IgD-negative memory B cell (primary cell): Measurements from ENCODE around the gene CIITA. TPM values are rescaled to one million over a fixed set of nuclear protein-coding genes. Genes with fewer than 3 reads are reported as not detected.

ENCODE experiments used
- H3K27ac Mint-ChIP-seq, 3 donors: one replicate each; pipeline ENCODE4 v1.8.0; 2020 to 2022; ENCODE audit warnings: mild to moderate bottlenecking in 3 of 3, mixed read lengths in 3 of 3, moderate library complexity in 1 of 3
- H3K27me3 Mint-ChIP-seq: one replicate; pipeline ENCODE4 v1.8.0; 2021; ENCODE audit warnings: mixed read lengths
- H3K36me3 Mint-ChIP-seq: one replicate; pipeline ENCODE4 v1.8.0; 2020; ENCODE audit warnings: mild to moderate bottlenecking, mixed read lengths
- H3K4me1 Mint-ChIP-seq, 3 donors: one replicate each; pipeline ENCODE4 v1.8.0; 2020 to 2022; ENCODE audit warnings: mixed read lengths in 3 of 3, mild to moderate bottlenecking in 1 of 3
- H3K4me3 Mint-ChIP-seq, 4 donors: one replicate each; pipeline ENCODE4 v1.8.0; 2020 to 2022; ENCODE audit warnings: mild to moderate bottlenecking in 4 of 4, mixed read lengths in 4 of 4, moderate library complexity in 3 of 4
- H3K9me3 Mint-ChIP-seq, 3 donors: one replicate each; pipeline ENCODE4 v1.8.0; 2020 to 2021; ENCODE audit warnings: mixed read lengths in 3 of 3, mild to moderate bottlenecking in 1 of 3
- polyA plus RNA-seq: library from polyadenylated mRNA; unstranded; fragments of 300-500 nt; fragmentation: Illumina TruSeq; gene quantifications from one replicate; pipeline ENCODE4 v1.2.3, GENCODE V29; 2021

CIITA gene
- polyA plus RNA-seq, 1 donor from 2014 or later, result 173 TPM

DNA sequence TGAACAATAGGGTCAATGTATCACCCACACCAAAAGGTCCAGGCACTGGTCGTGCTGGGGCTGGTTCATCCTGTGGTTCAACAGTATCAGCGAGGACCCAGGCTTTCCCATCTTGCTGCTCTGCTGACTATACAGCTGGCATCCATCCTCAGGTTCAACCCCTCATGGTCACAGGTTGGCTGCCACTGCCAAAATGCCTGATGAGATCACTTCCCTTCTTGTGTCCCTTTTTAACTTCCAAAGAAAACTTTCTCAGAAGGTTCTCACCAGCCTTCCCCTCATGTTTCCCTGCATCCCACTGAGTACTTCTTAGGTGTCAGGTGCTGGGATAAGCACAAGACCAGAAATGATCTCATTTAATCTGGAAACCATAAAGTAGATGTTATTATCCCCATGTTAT is 93.1 kb downstream of the CIITA start:
- H3K27ac Mint-ChIP-seq, result peak overlapping the region in 1 of 3 donors; percentile 23
- no peak overlapping the region for H3K4me3 Mint-ChIP-seq
- no peaks in the 10 kb centered on the region for H3K27me3 Mint-ChIP-seq
- H3K36me3 Mint-ChIP-seq, result peaks cover 11% of the 10 kb centered on the region
- peaks cover 17 to 21% (median 19%) of the 10 kb centered on the region in 3 donors for H3K4me1 Mint-ChIP-seq
- no peaks in the 10 kb centered on the region for H3K9me3 Mint-ChIP-seq

DNA sequence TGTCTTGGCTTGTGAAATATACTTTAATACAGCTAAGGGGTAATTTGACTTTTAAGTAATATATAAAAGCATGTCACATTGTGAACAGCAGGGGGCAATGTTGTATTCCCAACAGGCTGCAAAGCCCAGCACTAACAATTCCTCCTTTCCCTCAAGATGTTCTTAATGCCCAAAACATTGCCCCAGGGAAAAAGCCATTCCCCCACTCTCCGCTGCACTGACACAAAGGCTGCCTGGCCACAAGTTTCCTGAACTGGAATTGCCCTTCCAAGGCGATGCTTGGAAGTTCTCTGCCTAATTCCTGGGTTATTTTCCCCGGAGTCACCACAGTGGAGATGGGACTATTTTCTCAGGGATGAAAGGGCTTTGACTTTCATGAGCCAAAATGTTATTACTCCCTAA is 94.6 kb downstream of the CIITA start:
- peak overlapping the region in 2 of 3 donors; percentile 12 to 17 for H3K27ac Mint-ChIP-seq
- H3K27me3 Mint-ChIP-seq, result no peaks in the 10 kb centered on the region
- peaks cover 2 to 6% (median 6%) of the 10 kb centered on the region in 3 donors for H3K4me1 Mint-ChIP-seq
- no peaks in the 10 kb centered on the region for H3K9me3 Mint-ChIP-seq
- no peak overlapping the region for H3K4me3 Mint-ChIP-seq
- H3K36me3 Mint-ChIP-seq, result peaks cover 5% of the 10 kb centered on the region

DNA sequence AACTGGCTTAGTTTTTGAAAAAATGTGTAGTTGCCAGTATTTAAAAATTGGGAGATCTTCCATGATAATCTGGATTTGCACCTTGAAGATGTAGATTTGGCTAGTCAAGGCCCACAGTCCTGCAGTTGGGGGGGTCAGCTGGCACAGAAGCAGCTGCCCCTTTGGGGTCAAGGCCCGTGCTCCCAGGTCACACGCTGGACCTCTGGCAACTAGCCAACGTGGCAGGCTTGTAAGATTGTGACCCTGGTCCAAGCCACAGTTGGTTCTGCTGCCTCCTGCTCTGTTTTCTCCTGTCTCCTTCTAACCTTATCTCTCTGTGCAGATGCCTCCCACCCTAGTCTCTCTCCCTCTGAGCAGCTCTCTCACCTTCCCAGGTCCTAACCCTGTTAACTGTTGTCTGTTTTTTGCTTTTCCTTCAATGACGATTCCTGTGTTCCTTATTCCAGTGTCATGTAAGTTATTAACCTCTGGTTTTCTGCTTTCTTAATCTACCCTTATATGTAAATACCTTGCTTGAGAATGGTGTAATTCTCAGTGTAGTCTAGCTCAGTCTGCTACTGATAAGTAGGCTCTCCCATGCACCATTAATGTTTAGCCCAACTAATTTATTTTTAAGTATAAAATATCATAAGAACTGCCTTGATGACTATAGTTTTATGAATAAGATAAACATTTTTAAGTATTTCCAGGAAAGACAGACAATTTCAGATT is 95.3 kb downstream of the CIITA start:
- Mint-ChIP-seq H3K9me3 (no peaks in the 10 kb centered on the region), H3K27me3 (no peaks in the 10 kb centered on the region), H3K36me3 (peaks cover 5% of the 10 kb centered on the region), H3K4me3 (peak overlapping the region in 1 of 4 donors; percentile 12), H3K27ac (no peak overlapping the region), H3K4me1 (peaks cover 0 to 4% (median 2%) of the 10 kb centered on the region in 3 donors)

DNA sequence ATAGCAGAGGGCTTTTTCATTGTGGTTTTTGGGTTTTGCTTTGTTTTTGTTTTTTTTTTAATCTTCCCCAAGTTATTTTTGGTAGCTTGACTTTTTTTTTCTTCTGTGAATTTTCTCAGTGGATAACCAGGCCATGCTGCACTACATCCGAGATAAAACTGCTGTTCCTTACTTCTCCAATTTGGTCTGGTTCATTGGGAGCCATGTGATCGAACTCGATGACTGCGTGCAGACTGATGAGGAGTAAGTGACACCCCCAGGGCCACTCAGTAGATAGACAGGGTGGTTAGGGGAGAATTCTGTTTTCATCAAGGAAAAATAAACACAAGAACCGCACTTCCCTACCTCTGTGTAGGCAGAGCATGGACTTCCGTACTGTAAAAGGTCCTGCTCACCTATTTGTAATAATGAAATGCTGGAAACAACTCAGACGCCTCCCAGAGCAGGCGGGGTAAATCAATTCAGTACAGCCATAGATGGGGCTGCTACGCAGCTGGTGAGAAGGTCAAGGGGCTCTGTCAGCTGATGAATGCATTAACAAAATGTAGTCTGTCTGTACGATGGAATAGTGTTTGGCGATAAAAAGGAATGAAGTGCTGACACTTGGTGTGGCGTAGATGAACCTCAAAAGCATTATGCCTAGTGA is 95.9 kb downstream of the CIITA start:
- H3K36me3 Mint-ChIP-seq, result peaks cover 5% of the 10 kb centered on the region
- no peak overlapping the region for H3K4me3 Mint-ChIP-seq
- H3K9me3 Mint-ChIP-seq, result no peaks in the 10 kb centered on the region
- H3K4me1 Mint-ChIP-seq, result peaks cover 0 to 4% (median 2%) of the 10 kb centered on the region in 3 donors
- no peaks in the 10 kb centered on the region for H3K27me3 Mint-ChIP-seq
- peak overlapping the region in 1 of 3 donors; percentile 36 for H3K27ac Mint-ChIP-seq

DNA sequence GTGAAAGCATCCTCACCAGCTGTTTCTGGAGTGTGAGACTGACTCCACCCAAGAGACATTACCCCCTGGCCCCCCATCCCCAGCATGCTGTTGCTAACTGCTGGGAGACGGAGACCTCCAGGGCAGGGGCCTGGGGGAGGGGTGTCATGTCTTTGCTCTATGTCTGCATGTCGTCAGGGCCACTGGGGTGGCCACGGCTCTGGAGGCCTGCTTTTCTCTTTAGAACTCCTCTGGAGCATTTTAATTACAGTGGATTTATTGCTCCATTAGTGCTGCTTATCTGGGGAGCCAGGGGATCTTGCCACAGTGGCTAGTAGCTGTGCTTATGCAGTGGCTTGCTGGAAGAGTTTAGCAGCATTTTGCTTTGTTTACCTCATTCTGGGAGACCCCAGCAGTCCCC is 99.6 kb downstream of the CIITA start:
- Mint-ChIP-seq H3K4me1 (peaks cover 3 to 10% (median 3%) of the 10 kb centered on the region in 3 donors), H3K27ac (peak overlapping the region in 1 of 3 donors; percentile 43), H3K36me3 (peaks cover 5% of the 10 kb centered on the region), H3K9me3 (no peaks in the 10 kb centered on the region), H3K4me3 (no peak overlapping the region), H3K27me3 (no peaks in the 10 kb centered on the region)

DNA sequence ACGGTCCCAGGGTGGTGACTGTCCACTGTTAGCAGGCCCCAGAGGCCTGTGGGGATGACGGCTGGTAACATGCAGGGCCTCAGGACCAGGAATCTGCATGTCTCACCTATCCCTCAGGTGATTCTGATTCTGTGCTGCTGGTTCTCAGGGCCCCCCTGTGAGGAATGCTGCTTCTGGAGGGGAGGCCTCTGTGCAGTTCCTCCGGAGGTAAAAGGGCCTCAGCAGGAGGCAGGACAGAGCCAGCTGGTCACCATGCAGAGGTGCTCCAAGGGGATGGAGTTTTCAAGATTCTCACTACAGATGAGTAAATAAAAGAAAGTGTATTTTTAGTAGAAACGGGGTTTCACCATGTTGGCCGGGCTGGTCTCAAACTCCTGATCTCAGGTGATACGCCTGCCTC is 101.1 kb downstream of the CIITA start:
- H3K27ac Mint-ChIP-seq, result peak overlapping the region in 2 of 3 donors; percentile 81 to 95
- no peak overlapping the region for H3K4me3 Mint-ChIP-seq
- peaks cover 18 to 25% (median 18%) of the 10 kb centered on the region in 3 donors for H3K4me1 Mint-ChIP-seq
- peaks cover 6% of the 10 kb centered on the region for H3K36me3 Mint-ChIP-seq
- no peaks in the 10 kb centered on the region for H3K27me3 Mint-ChIP-seq
- no peaks in the 10 kb centered on the region for H3K9me3 Mint-ChIP-seq

DNA sequence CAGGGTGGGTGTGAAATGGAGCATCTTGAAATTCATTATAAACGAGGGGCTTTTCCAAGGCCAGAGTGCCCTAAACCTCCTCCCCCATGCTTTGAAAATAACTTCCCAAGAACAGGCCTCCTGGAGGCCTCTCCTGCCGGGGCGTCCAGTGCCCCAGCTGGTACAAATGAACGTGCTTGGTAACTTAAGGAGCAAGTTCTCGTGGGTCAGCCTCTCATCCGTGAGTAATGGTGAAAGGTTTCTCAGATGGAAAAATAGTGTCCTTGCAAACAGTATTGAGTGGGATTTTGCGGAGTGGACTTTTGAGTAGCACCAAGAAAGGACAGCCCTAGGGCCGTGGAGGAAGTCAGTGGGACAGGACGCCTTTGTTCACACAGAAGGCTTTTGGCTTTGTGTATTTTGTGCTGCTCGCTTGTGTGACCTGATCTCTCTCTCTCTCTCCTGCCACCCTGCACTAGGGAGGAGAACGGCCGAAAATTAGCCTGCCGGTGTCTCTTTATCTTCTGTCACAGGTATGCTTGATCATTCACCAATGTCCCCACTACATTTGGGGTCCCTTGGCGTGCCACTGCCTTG is 102.0 kb downstream of the CIITA start:
- Mint-ChIP-seq H3K9me3 (no peaks in the 10 kb centered on the region), H3K27me3 (no peaks in the 10 kb centered on the region), H3K4me3 (no peak overlapping the region), H3K27ac (no peak overlapping the region), H3K36me3 (peaks cover 6% of the 10 kb centered on the region), H3K4me1 (peaks cover 19 to 29% (median 23%) of the 10 kb centered on the region in 3 donors)

DNA sequence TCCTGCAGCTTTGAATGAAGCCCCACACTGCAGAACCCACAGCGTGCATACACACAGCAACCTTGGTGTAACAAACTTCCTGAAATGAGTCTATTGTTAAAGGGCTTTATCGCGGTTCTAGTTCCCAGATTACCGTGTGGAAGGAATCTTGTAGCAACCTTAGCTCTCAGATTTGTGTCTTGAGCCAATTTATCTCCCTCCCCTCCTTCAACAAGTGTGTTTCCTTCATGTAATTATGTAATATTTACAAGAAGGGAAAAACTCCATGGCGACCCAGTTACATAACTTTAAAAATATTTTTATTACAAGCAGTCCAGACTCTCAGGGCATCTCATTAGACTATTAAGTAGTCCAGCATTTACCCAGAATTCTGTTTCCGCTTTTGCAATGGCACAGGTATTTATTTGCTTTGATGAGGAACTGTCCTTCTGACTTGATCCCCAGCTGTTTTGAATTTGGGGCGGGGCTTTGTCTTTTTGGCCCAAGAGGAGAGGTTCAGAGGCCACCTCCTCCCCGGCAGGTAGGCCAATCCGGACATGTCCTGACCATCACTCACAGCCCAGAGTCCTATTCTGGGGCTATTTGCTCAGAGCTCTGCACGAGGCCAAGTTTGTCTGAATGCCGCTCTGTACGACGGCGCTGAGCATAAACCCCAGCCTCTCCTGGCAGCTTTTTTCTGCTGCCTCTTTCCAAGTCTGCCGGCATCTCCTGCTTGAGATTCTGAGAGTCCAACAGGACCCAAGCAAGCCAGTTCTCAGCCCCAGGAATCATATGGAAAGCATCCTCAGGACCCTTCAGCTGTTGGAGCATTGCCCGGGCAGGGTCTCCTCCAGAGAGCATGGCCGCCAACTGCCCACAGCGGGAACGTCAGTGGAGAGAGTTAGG is 103.0 kb downstream of the CIITA start:
- Mint-ChIP-seq H3K9me3 (no peaks in the 10 kb centered on the region), H3K27ac (peak overlapping the region; percentile 9 to 82 (median 71)), H3K4me1 (peaks cover 22 to 35% (median 26%) of the 10 kb centered on the region in 3 donors), H3K4me3 (no peak overlapping the region), H3K36me3 (peaks cover 1% of the 10 kb centered on the region), H3K27me3 (no peaks in the 10 kb centered on the region)

DNA sequence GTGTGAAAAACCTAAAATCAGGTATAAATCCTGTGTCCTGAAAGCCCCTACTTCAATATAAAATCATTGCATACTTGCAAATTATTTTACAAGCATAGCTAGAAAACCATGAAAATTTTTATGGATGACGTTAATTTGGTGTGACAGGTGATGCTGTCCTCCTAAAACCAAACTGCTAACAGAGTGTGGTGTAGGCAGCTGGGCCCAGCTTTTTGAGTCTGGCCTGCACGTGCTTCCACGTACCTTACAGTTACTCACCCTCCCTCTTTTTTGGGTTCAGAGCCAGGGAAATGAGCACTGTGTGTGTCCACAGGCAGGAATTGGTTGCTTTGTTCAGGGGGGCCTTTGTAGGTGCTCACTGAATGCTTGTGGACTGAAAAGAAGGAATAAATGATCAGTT is 103.8 kb downstream of the CIITA start:
- Mint-ChIP-seq H3K36me3 (peaks cover 1% of the 10 kb centered on the region), H3K4me1 (peaks cover 22 to 35% (median 26%) of the 10 kb centered on the region in 3 donors)

DNA sequence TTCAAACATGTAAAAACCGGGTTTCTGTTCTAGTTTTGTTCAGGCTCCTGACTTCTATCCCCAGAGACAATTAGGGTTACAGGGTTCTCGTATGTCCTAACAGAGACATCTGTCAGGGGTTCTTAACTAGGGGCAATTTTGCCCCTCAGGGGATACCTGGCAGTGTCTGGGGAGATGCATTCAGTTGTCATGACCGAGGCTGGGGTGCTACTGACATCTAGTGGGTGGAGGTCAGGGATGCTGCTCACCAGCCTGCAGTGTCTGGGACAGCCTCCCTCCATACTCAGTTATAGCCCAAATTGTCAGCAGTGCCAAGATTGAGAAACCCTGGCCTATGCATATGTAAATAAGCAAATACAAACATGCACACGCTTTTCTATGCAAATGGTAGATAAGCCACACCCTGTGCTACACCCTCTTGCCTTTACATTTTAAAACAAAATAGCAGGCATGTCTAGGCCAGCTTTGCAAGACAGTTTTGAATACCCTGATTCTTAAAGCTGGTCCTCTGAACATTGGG is 104.8 kb downstream of the CIITA start:
- Mint-ChIP-seq H3K9me3 (no peaks in the 10 kb centered on the region), H3K36me3 (peaks cover 1% of the 10 kb centered on the region), H3K27ac (peak overlapping the region; percentile 45 to 76 (median 71)), H3K27me3 (no peaks in the 10 kb centered on the region), H3K4me3 (peak overlapping the region in 3 of 4 donors; percentile 39 to 83 (median 65)), H3K4me1 (peaks cover 25 to 35% (median 30%) of the 10 kb centered on the region in 3 donors)

More for the DNA sequence above, 103.8 kb downstream of the CIITA start:
- Mint-ChIP-seq H3K27ac (peak overlapping the region in 2 of 3 donors; percentile 71 to 82), H3K27me3 (no peaks in the 10 kb centered on the region), H3K9me3 (no peaks in the 10 kb centered on the region), H3K4me3 (peak overlapping the region in 1 of 4 donors; percentile 12)

DNA sequence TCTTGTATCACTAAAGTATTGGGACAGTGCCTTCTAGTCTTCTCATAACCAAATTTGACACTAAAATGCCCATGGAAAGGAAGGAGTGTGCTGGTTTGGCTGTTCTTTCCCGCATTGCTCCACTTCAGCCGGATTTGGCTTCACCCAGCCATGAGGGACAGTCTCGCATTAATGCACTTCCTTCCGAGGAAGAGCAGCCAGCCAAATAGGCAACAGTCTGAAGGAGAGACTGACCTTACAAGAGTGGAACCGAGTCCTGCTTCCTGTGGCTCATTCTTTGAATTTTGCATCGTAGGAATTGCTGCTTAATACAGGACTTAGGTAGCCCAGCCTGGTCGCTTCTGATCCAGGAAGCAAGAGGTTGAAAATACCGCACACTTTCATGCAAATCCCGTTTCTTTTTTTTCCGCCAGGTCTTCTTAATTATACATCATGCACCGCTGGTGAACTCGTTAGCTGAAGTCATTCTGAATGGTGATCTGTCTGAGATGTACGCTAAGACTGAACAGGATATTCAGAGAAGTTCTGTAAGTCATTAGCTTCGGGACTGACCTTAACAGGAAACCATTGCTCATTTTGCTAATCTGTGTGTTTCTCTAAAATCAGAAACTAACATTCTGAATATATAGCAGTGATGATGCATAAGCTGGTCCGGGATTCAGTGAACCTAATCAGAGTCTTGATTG is 105.6 kb downstream of the CIITA start:
- Mint-ChIP-seq H3K4me3 (peak overlapping the region; percentile 5 to 83 (median 60)), H3K4me1 (peaks cover 29 to 39% (median 34%) of the 10 kb centered on the region in 3 donors), H3K27ac (peak overlapping the region; percentile 40 to 71 (median 45)), H3K9me3 (no peaks in the 10 kb centered on the region), H3K36me3 (peaks cover 1% of the 10 kb centered on the region), H3K27me3 (no peaks in the 10 kb centered on the region)

DNA sequence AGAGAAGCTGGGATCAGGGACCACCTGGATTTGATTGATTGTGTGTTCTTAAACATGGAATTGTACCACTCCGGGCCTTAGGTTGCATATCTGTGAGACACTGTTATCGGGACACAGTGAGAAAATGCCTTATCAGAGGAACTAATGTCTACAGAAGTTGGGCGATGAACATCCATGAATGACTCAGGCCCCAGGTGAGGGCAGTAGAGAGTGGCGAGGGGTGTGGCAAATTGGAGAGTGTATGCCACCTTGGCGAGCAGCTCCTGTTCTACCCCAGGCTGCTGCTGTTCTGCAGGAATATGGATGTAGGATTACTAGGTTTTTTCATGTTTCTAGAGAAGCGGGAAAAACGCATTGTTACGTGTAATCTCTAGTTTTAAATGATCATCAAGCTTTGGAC is 106.2 kb downstream of the CIITA start:
- Mint-ChIP-seq H3K27me3 (no peaks in the 10 kb centered on the region), H3K4me3 (peak overlapping the region in 3 of 4 donors; percentile 39 to 83 (median 39)), H3K27ac (peak overlapping the region in 2 of 3 donors; percentile 45 to 71), H3K36me3 (peaks cover 4% of the 10 kb centered on the region), H3K9me3 (no peaks in the 10 kb centered on the region), H3K4me1 (peaks cover 35 to 45% (median 40%) of the 10 kb centered on the region in 3 donors)

DNA sequence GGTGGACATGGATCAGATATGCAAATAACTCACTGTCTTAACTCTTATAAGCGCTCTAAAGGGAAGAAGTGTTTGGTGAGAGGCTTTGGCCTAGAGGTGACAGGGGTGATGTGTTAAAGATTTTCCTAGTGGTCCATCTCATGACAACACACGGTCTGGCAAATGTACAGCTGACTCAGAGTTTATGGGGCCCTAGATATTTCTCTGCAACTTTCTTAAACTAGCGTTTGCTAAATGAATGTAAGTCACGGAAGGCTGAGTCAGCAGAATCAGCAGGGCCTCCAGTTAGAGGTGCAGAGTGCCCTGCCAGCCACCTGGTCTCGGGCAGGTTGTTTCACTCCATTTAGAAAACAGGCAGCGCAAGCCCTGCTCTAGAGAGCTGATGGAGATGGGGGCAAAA is 107.5 kb downstream of the CIITA start:
- peak overlapping the region in 1 of 4 donors; percentile 15 for H3K4me3 Mint-ChIP-seq
- peak overlapping the region in 2 of 3 donors; percentile 4 to 13 for H3K27ac Mint-ChIP-seq
- no peaks in the 10 kb centered on the region for H3K9me3 Mint-ChIP-seq
- peaks cover 39 to 50% (median 45%) of the 10 kb centered on the region in 3 donors for H3K4me1 Mint-ChIP-seq
- H3K27me3 Mint-ChIP-seq, result no peaks in the 10 kb centered on the region
- H3K36me3 Mint-ChIP-seq, result peaks cover 8% of the 10 kb centered on the region
